Measurements from ENCODE around the gene FBLN7. TPM values are rescaled to one million over a fixed set of nuclear protein-coding genes. Genes with fewer than 3 reads are reported as not detected.

FBLN7 gene
- total and polyA plus RNA-seq, 9 donors, result 5.1 to 17.2 (median 11.7) TPM

- H3K27me3 ChIP-seq (ENCODE audit: control insufficient read depth, insufficient read depth, low read length), result no peaks in the 10 kb centered on the region
- no peak overlapping the region for H3K27ac ChIP-seq (ENCODE audit: low read length)
- 68% methylated on average over 2 of the region's 7 CpGs for WGBS (ENCODE audit: insufficient coverage)
- H3K4me1 ChIP-seq (ENCODE audit: control insufficient read depth, insufficient read depth, low read length), result peaks cover 29% of the 10 kb centered on the region
- H3K36me3 ChIP-seq (ENCODE audit: control insufficient read depth, insufficient read depth, low read length), result no peaks in the 10 kb centered on the region
- DNase-seq, result no peak
- H3K9me3 ChIP-seq (replicated peaks; ENCODE audit: control insufficient read depth, low read depth, low read length), result no peaks in the 10 kb centered on the region
- no peak overlapping the region for H3K4me3 ChIP-seq (ENCODE audit: low read length)
Measured at GRCh38 chr2:112149866-112150435, 11.8 kb downstream of the FBLN7 start.

- H3K27me3 ChIP-seq (ENCODE audit: control insufficient read depth, insufficient read depth, low read length), result no peaks in the 10 kb centered on the region
- no peak overlapping the region for H3K4me3 ChIP-seq (ENCODE audit: low read length)
- H3K36me3 ChIP-seq (ENCODE audit: control insufficient read depth, insufficient read depth, low read length), result no peaks in the 10 kb centered on the region
- H3K9me3 ChIP-seq (replicated peaks; ENCODE audit: control insufficient read depth, low read depth, low read length), result no peaks in the 10 kb centered on the region
- DNase-seq, result peak; percentile 38
- peaks cover 34% of the 10 kb centered on the region for H3K4me1 ChIP-seq (ENCODE audit: control insufficient read depth, insufficient read depth, low read length)
- 56% methylated on average over 2 of the region's 5 CpGs for WGBS (ENCODE audit: insufficient coverage)
- peak overlapping the region; percentile 40 for H3K27ac ChIP-seq (ENCODE audit: low read length)
Measured at GRCh38 chr2:112150447-112150846, 12.3 kb downstream of the FBLN7 start.

- Histone ChIP-seq H3K4me3 (ENCODE audit: low read length) (no peak overlapping the region), H3K36me3 (ENCODE audit: control insufficient read depth, insufficient read depth, low read length) (no peaks in the 10 kb centered on the region), H3K4me1 (ENCODE audit: control insufficient read depth, insufficient read depth, low read length) (peaks cover 38% of the 10 kb centered on the region), H3K27me3 (ENCODE audit: control insufficient read depth, insufficient read depth, low read length) (no peaks in the 10 kb centered on the region), H3K27ac (ENCODE audit: low read length) (peak overlapping the region; percentile 13), H3K9me3 (replicated peaks; ENCODE audit: control insufficient read depth, low read depth, low read length) (no peaks in the 10 kb centered on the region)
- no peak for DNase-seq
- WGBS (ENCODE audit: insufficient coverage), result 88% methylated on average over 7 of the region's 11 CpGs
Measured at GRCh38 chr2:112150851-112151250, 12.7 kb downstream of the FBLN7 start.

- DNase-seq, result no peak
- no peaks in the 10 kb centered on the region for H3K27me3 ChIP-seq (ENCODE audit: control insufficient read depth, insufficient read depth, low read length)
- H3K36me3 ChIP-seq (ENCODE audit: control insufficient read depth, insufficient read depth, low read length), result no peaks in the 10 kb centered on the region
- H3K9me3 ChIP-seq (replicated peaks; ENCODE audit: control insufficient read depth, low read depth, low read length), result no peaks in the 10 kb centered on the region
- no peak overlapping the region for H3K4me3 ChIP-seq (ENCODE audit: low read length)
- peaks cover 41% of the 10 kb centered on the region for H3K4me1 ChIP-seq (ENCODE audit: control insufficient read depth, insufficient read depth, low read length)
- peak overlapping the region; percentile 13 for H3K27ac ChIP-seq (ENCODE audit: low read length)
- 80% methylated on average over 3 of the region's 5 CpGs for WGBS (ENCODE audit: insufficient coverage)
Measured at GRCh38 chr2:112151271-112151670, 13.1 kb downstream of the FBLN7 start.

GRCh38 chr2:112151701-112152440, 13.7 kb downstream of the FBLN7 start:
- DNase-seq, result no peak
- Histone ChIP-seq H3K36me3 (ENCODE audit: control insufficient read depth, insufficient read depth, low read length) (no peaks in the 10 kb centered on the region), H3K27ac (ENCODE audit: low read length) (no peak overlapping the region), H3K4me1 (ENCODE audit: control insufficient read depth, insufficient read depth, low read length) (peaks cover 45% of the 10 kb centered on the region), H3K9me3 (replicated peaks; ENCODE audit: control insufficient read depth, low read depth, low read length) (no peaks in the 10 kb centered on the region), H3K4me3 (ENCODE audit: low read length) (no peak overlapping the region), H3K27me3 (ENCODE audit: control insufficient read depth, insufficient read depth, low read length) (no peaks in the 10 kb centered on the region)
- WGBS (ENCODE audit: insufficient coverage), result 93% methylated on average over 11 of the region's 18 CpGs

GRCh38 chr2:112152476-112153178, 14.4 kb downstream of the FBLN7 start:
- Histone ChIP-seq H3K9me3 (replicated peaks; ENCODE audit: control insufficient read depth, low read depth, low read length) (no peaks in the 10 kb centered on the region), H3K4me1 (ENCODE audit: control insufficient read depth, insufficient read depth, low read length) (peaks cover 45% of the 10 kb centered on the region), H3K4me3 (ENCODE audit: low read length) (no peak overlapping the region), H3K27me3 (ENCODE audit: control insufficient read depth, insufficient read depth, low read length) (no peaks in the 10 kb centered on the region), H3K36me3 (ENCODE audit: control insufficient read depth, insufficient read depth, low read length) (no peaks in the 10 kb centered on the region), H3K27ac (ENCODE audit: low read length) (no peak overlapping the region)
- WGBS (ENCODE audit: insufficient coverage), result 83% methylated on average over 4 of the region's 10 CpGs
- no peak for DNase-seq

GRCh38 chr2:112153179-112153490, 14.9 kb downstream of the FBLN7 start:
- H3K27ac ChIP-seq (ENCODE audit: low read length), result no peak overlapping the region

GRCh38 chr2:112153501-112153900, 15.3 kb downstream of the FBLN7 start:
- DNase-seq, result no peak
- H3K27me3 ChIP-seq (ENCODE audit: control insufficient read depth, insufficient read depth, low read length), result no peaks in the 10 kb centered on the region
- no peaks in the 10 kb centered on the region for H3K9me3 ChIP-seq (replicated peaks; ENCODE audit: control insufficient read depth, low read depth, low read length)
- H3K4me1 ChIP-seq (ENCODE audit: control insufficient read depth, insufficient read depth, low read length), result peaks cover 37% of the 10 kb centered on the region
- H3K27ac ChIP-seq (ENCODE audit: low read length), result no peak overlapping the region
- H3K4me3 ChIP-seq (ENCODE audit: low read length), result no peak overlapping the region
- WGBS (ENCODE audit: insufficient coverage), result 98% methylated on average over 8 of the region's 10 CpGs
- H3K36me3 ChIP-seq (ENCODE audit: control insufficient read depth, insufficient read depth, low read length), result no peaks in the 10 kb centered on the region

More at GRCh38 chr2:112153179-112153490, 14.9 kb downstream of the FBLN7 start:
- 90% methylated on average over 12 of the region's 12 CpGs for WGBS (ENCODE audit: insufficient coverage)
- Histone ChIP-seq H3K4me3 (ENCODE audit: low read length) (no peak overlapping the region), H3K4me1 (ENCODE audit: control insufficient read depth, insufficient read depth, low read length) (peaks cover 40% of the 10 kb centered on the region), H3K36me3 (ENCODE audit: control insufficient read depth, insufficient read depth, low read length) (no peaks in the 10 kb centered on the region), H3K9me3 (replicated peaks; ENCODE audit: control insufficient read depth, low read depth, low read length) (no peaks in the 10 kb centered on the region), H3K27me3 (ENCODE audit: control insufficient read depth, insufficient read depth, low read length) (no peaks in the 10 kb centered on the region)
- DNase-seq, result no peak

GRCh38 chr2:112154246-112155117, 16.3 kb downstream of the FBLN7 start:
- WGBS (ENCODE audit: insufficient coverage), result 73% methylated on average over 11 of the region's 14 CpGs
- Histone ChIP-seq H3K27me3 (ENCODE audit: control insufficient read depth, insufficient read depth, low read length) (no peaks in the 10 kb centered on the region), H3K4me1 (ENCODE audit: control insufficient read depth, insufficient read depth, low read length) (peaks cover 27% of the 10 kb centered on the region), H3K27ac (ENCODE audit: low read length) (no peak overlapping the region), H3K4me3 (ENCODE audit: low read length) (no peak overlapping the region), H3K36me3 (ENCODE audit: control insufficient read depth, insufficient read depth, low read length) (no peaks in the 10 kb centered on the region), H3K9me3 (replicated peaks; ENCODE audit: control insufficient read depth, low read depth, low read length) (no peaks in the 10 kb centered on the region)
- no peak for DNase-seq

Data from muscle of leg (tissue), 11 donors.